ENCODE data around the gene VPS39. TPM values are rescaled to one million over a fixed set of nuclear protein-coding genes. Genes with fewer than 3 reads are reported as not detected.

VPS39 gene
- total RNA-seq, 6 experiments from 2014 or later = 16.6 to 32.7 (median 23.2) TPM

GRCh38 chr15:42206406-42206805 is 1.7 kb downstream of the VPS39 start:
- ATAC-seq (no peak), DNase-seq (no peak)
- Histone ChIP-seq H3K9me3 (no peaks in the 10 kb centered on the region), H3K27ac (no peak overlapping the region), H3K36me3 (peaks cover 0 to 13% (median 2%) of the 10 kb centered on the region in 4 donors), H3K4me3 (no peak overlapping the region), H3K27me3 (no peaks in the 10 kb centered on the region), H3K4me1 (peaks cover 0 to 10% (median 4%) of the 10 kb centered on the region in 4 donors)
- 78% methylated on average over 4 of the region's 4 CpGs for WGBS (ENCODE audit: insufficient coverage, low coverage, low lambda C conversion rate, missing lambda C conversion rate)
- intact Hi-C loops (cut with DNase I) = no loop called here
- TF ChIP-seq CTCF (IDR thresholded peaks at IDR 0.05) = no peak
- no peak for TF ChIP-seq POLR2A (IDR thresholded peaks at IDR 0.05)

- TF ChIP-seq POLR2A (IDR thresholded peaks at IDR 0.05) (no peak), CTCF (IDR thresholded peaks at IDR 0.05) (no peak)
- no peak overlapping the region for H3K4me3 ChIP-seq
These were observed 4.2 kb downstream of the VPS39 start for GRCh38 chr15:42203891-42204290.

GRCh38 chr15:42202653-42203052 is 5.5 kb downstream of the VPS39 start:
- peaks cover 0 to 10% (median 4%) of the 10 kb centered on the region in 4 donors for H3K4me1 ChIP-seq
- no peak for DNase-seq
- no peaks in the 10 kb centered on the region for H3K9me3 ChIP-seq

More at GRCh38 chr15:42203891-42204290, 4.2 kb downstream of the VPS39 start:
- Histone ChIP-seq H3K36me3 (peaks cover 0 to 7% (median 0%) of the 10 kb centered on the region in 4 donors), H3K27me3 (no peaks in the 10 kb centered on the region), H3K27ac (no peak overlapping the region), H3K9me3 (no peaks in the 10 kb centered on the region), H3K4me1 (peaks cover 0 to 10% (median 4%) of the 10 kb centered on the region in 4 donors)
- WGBS (ENCODE audit: insufficient coverage, low coverage, low lambda C conversion rate, missing lambda C conversion rate) = 75% methylated on average over 1 of the region's 3 CpGs
- ATAC-seq (no peak), DNase-seq (no peak)
- intact Hi-C loops (cut with DNase I) = no loop called here

GRCh38 chr15:42201801-42202200 is 6.3 kb downstream of the VPS39 start:
- Histone ChIP-seq H3K4me3 (no peak overlapping the region), H3K36me3 (peaks cover 0 to 10% (median 0%) of the 10 kb centered on the region in 4 donors), H3K27ac (no peak overlapping the region), H3K27me3 (no peaks in the 10 kb centered on the region), H3K9me3 (no peaks in the 10 kb centered on the region), H3K4me1 (peaks cover 0 to 4% (median 1%) of the 10 kb centered on the region in 4 donors)
- TF ChIP-seq CTCF (IDR thresholded peaks at IDR 0.05) = no peak
- no peak for TF ChIP-seq POLR2A (IDR thresholded peaks at IDR 0.05)
- 82% methylated on average over 1 of the region's 1 CpG for WGBS (ENCODE audit: insufficient coverage, low coverage, low lambda C conversion rate, missing lambda C conversion rate)
- intact Hi-C loops (cut with DNase I) = no loop called here
- DNase-seq (no peak), ATAC-seq (no peak)

More at GRCh38 chr15:42202653-42203052, 5.5 kb downstream of the VPS39 start:
- no peak overlapping the region for H3K27ac ChIP-seq
- no peaks in the 10 kb centered on the region for H3K27me3 ChIP-seq
- ATAC-seq = no peak
- peaks cover 0 to 10% (median 0%) of the 10 kb centered on the region in 4 donors for H3K36me3 ChIP-seq
- no peak overlapping the region for H3K4me3 ChIP-seq
- TF ChIP-seq CTCF (IDR thresholded peaks at IDR 0.05) (no peak), POLR2A (IDR thresholded peaks at IDR 0.05) (no peak)
- intact Hi-C loops (cut with DNase I) = no loop called here
- 79% methylated on average over 2 of the region's 2 CpGs for WGBS (ENCODE audit: insufficient coverage, low coverage, low lambda C conversion rate, missing lambda C conversion rate)

GRCh38 chr15:42199126-42199525 is 9.0 kb downstream of the VPS39 start:
- peaks cover 0 to 10% (median 0%) of the 10 kb centered on the region in 4 donors for H3K36me3 ChIP-seq
- 96% methylated on average over 5 of the region's 5 CpGs for WGBS (ENCODE audit: insufficient coverage, low coverage, low lambda C conversion rate, missing lambda C conversion rate)

More at GRCh38 chr15:42199126-42199525, 9.0 kb downstream of the VPS39 start:
- H3K4me3 ChIP-seq = no peak overlapping the region
- TF ChIP-seq POLR2A (IDR thresholded peaks at IDR 0.05) = no peak
- TF ChIP-seq CTCF (IDR thresholded peaks at IDR 0.05) = no peak
- H3K27me3 ChIP-seq = no peaks in the 10 kb centered on the region
- no peak for DNase-seq
- H3K27ac ChIP-seq = no peak overlapping the region
- no peak for ATAC-seq
- H3K4me1 ChIP-seq = no peaks in the 10 kb centered on the region
- no peaks in the 10 kb centered on the region for H3K9me3 ChIP-seq
- intact Hi-C loops (cut with DNase I) = no loop called here
